Measurements from ENCODE around the gene ZNF502. TPM values are rescaled to one million over a fixed set of nuclear protein-coding genes. Genes with fewer than 3 reads are reported as not detected.

ZNF502 gene
- total and polyA plus RNA-seq, 2 of the 13 experiments (the other 11 are each of a cell fraction or from before 2014, with no cell fraction given) = not detected

GRCh38 chr3:44762170-44762677 is 49.8 kb downstream of the ZNF502 start:
- POLR2A ChIA-PET = interaction anchor here (0.6 to 2.9 kb wide), 2 partner anchors 33 to 1767 kb away, joined by 4 to 26 read pairs; partner anchors contain the start of gene ZNF501
- Histone ChIP-seq H3K4me3 (replicated peaks in 1 of 3; ENCODE audit: insufficient read depth in 1 of 3, low read depth in 2 of 3, low read length in 3 of 3) (peak overlapping the region; percentile 61 to 94 (median 88)), H3K79me2 (ENCODE audit: insufficient read depth, low read length) (peaks cover 52% of the 10 kb centered on the region), H4K20me1 (ENCODE audit: insufficient read depth, low read length) (no peaks in the 10 kb centered on the region), H3K9me3 (ENCODE audit: low read length) (no peaks in the 10 kb centered on the region), H3K27ac (ENCODE audit: extremely low read length, insufficient read depth, low read length) (peak overlapping the region; percentile 79), H2AFZ (ENCODE audit: low read length) (peak overlapping the region; percentile 89), H3K9ac (ENCODE audit: insufficient read depth, low read depth, low read length) (peak overlapping the region; percentile 98), H3K27me3 (ENCODE audit: control insufficient read depth in 1 of 2, insufficient read depth in 2 of 2, low read length in 2 of 2) (no peaks in the 10 kb centered on the region; a peak in 2 of 5 replicates), H3K4me2 (ENCODE audit: low read depth, low read length) (peak overlapping the region; percentile 70), H3K36me3 (replicated peaks in 1 of 2; ENCODE audit: control insufficient read depth in 1 of 2, insufficient read depth in 2 of 2, low read length in 2 of 2) (peaks cover 1 to 14% of the 10 kb centered on the region in 2 experiments; a peak in 4 of 5 replicates), H3K4me1 (ENCODE audit: insufficient read depth, low read length) (peaks cover 37% of the 10 kb centered on the region)
- CTCF ChIA-PET (ENCODE audit: low intra/inter-chr PET ratio, low total read pairs) = no interaction called here
- DNase-seq (ENCODE audit: low spot score) (no peak), ATAC-seq (peak; percentile 26), FAIRE-seq (no peak)
- intact Hi-C loops (cut with micrococcal nuclease; ENCODE audit: unreplicated experiment) (loop anchor here (10.0 kb wide), 1 partner anchor 227 kb away; no protein-coding TSS in a partner anchor), in situ Hi-C loops (cut with HindIII; ENCODE audit: extremely low pct_ligation_motif_present, low pct_unique_long_range_greater_than_20kb) (no loop called here)
- under 1% methylated on average over 9 of the region's 9 CpGs for WGBS (ENCODE audit: low lambda C conversion rate)
- BruUV-seq (replicated peaks) = TSS peak; percentile 87
- TF ChIP-seq ZNF512 (CRISPR knock-in tag; IDR thresholded peaks at IDR 0.05) = no peak
- TF ChIP-seq ZNF17 (CRISPR knock-in tag; IDR thresholded peaks at IDR 0.05) = no peak
- TF ChIP-seq SNAI1 (CRISPR knock-in tag; IDR thresholded peaks at IDR 0.05; ENCODE audit: borderline replicate concordance) = 0 out of 2 replicates have a peak, but pooled peaks have one; percentile 41
- TF ChIP-seq ZSCAN21 (CRISPR knock-in tag; IDR thresholded peaks at IDR 0.05; ENCODE audit: borderline replicate concordance) = no peak
- TF ChIP-seq SIN3A (IDR thresholded peaks at IDR 0.05; ENCODE audit: borderline replicate concordance, low read depth, low read length) = no peak
- TF ChIP-seq ZMYM2 (CRISPR knock-in tag; IDR thresholded peaks at IDR 0.05) = 0 out of 2 replicates have a peak, but pooled peaks have one; percentile 7
- TF ChIP-seq HCFC1 (IDR thresholded peaks at IDR 0.05; ENCODE audit: low read depth, low read length) = no peak
- no peak for TF ChIP-seq ATF2 (CRISPR knock-in tag; IDR thresholded peaks at IDR 0.05)
- no peak for TF ChIP-seq SETDB1 (CRISPR knock-in tag; IDR thresholded peaks at IDR 0.05; ENCODE audit: borderline replicate concordance)
- no peak for TF ChIP-seq CSRNP1 (CRISPR knock-in tag; IDR thresholded peaks at IDR 0.05)
- no peak for TF ChIP-seq FUBP1 (CRISPR knock-in tag; IDR thresholded peaks at IDR 0.05; ENCODE audit: borderline replicate concordance)
- TF ChIP-seq CERS6 (CRISPR knock-in tag; IDR thresholded peaks at IDR 0.05) = no peak
- TF ChIP-seq ESRRA (CRISPR knock-in tag; IDR thresholded peaks at IDR 0.05; ENCODE audit: low read depth) = no peak
- no peak for TF ChIP-seq ZNF562 (CRISPR knock-in tag; IDR thresholded peaks at IDR 0.05; ENCODE audit: borderline replicate concordance)
- no peak for TF ChIP-seq ZNF547 (CRISPR knock-in tag; IDR thresholded peaks at IDR 0.05)
- TF ChIP-seq ZFY (CRISPR knock-in tag; IDR thresholded peaks at IDR 0.05) = no peak
- TF ChIP-seq ZNF564 (CRISPR knock-in tag; IDR thresholded peaks at IDR 0.05) = 0 out of 2 replicates have a peak, but pooled peaks have one; percentile 7

Measured in HepG2 (cell line).